Liver (tissue), 9 donors: ENCODE measurements around the gene DHCR24. TPM values are rescaled to one million over a fixed set of nuclear protein-coding genes. Genes with fewer than 3 reads are reported as not detected.

Experiments used
- DNase-seq: peaks from one replicate; pipeline ENCODE4 v3.0.0-alpha.2; 2017; ENCODE audit warnings: low spot score
- H3K27ac ChIP-seq, 2 donors: one replicate each; pipeline ENCODE4 v1.7.0; 2013; ENCODE audit warnings: inconsistent platforms in 2 of 2, low read length in 2 of 2, control low read depth in 1 of 2, low read depth in 1 of 2, mild to moderate bottlenecking in 1 of 2
- H3K27me3 ChIP-seq, 4 donors: one replicate each; pipeline versions ENCODE4 v1.6.1 to v1.7.0; 2013; ENCODE audit warnings: low read length in 3 of 4, inconsistent platforms in 1 of 4, mild to moderate bottlenecking in 1 of 4, moderate library complexity in 1 of 4; ENCODE audit not compliant: control insufficient read depth in 4 of 4, insufficient read depth in 4 of 4
- H3K36me3 ChIP-seq, 4 donors: one replicate each; pipeline versions ENCODE4 v1.6.1 to v1.7.0; 2013; ENCODE audit warnings: low read length in 3 of 4, mild to moderate bottlenecking in 3 of 4, low read depth in 1 of 4, moderate library complexity in 1 of 4; ENCODE audit not compliant: control insufficient read depth in 4 of 4, insufficient read depth in 3 of 4
- H3K4me1 ChIP-seq, 4 donors: one replicate each; pipeline versions ENCODE4 v1.6.1 to v1.7.0; 2013; ENCODE audit warnings: low read length in 3 of 4, mild to moderate bottlenecking in 3 of 4, moderate library complexity in 1 of 4; ENCODE audit not compliant: control insufficient read depth in 4 of 4, insufficient read depth in 4 of 4
- H3K4me3 ChIP-seq, 3 donors: one replicate each; pipeline versions ENCODE4 v1.6.1 to v1.7.0; 2013; ENCODE audit warnings: low read length in 3 of 3, control low read depth in 1 of 3, low read depth in 1 of 3, mild to moderate bottlenecking in 1 of 3
- H3K9ac ChIP-seq, 2 donors: one replicate each; pipeline ENCODE4 v1.7.0; 2013; ENCODE audit warnings: low read length in 2 of 2, mild to moderate bottlenecking in 2 of 2, moderate library complexity in 2 of 2, control low read depth in 1 of 2, low read depth in 1 of 2
- H3K9me3 ChIP-seq, 4 donors: one replicate each; pipeline versions ENCODE4 v1.6.1 to v1.7.0; 2013; ENCODE audit warnings: low read length in 3 of 4; ENCODE audit not compliant: control insufficient read depth in 4 of 4
- GABPA ChIP-seq, 2 donors: IDR thresholded peaks in 1 of 2; conservative IDR thresholded peaks in 1 of 2; 2 replicates each; pipeline ENCODE4 v1.6.1; 2016; ENCODE audit warnings: antibody characterized with exemption in 2 of 2, mild to moderate bottlenecking in 1 of 2, moderate library complexity in 1 of 2
- HNF4A ChIP-seq, 2 donors: conservative IDR thresholded peaks; 2 replicates each; pipeline ENCODE4 v1.6.1; 2016; ENCODE audit warnings: antibody characterized with exemption in 2 of 2, mild to moderate bottlenecking in 2 of 2
- HNF4G ChIP-seq: IDR thresholded peaks from 2 replicates; pipeline ENCODE4 v1.6.1; 2016; ENCODE audit warnings: antibody characterized with exemption
- JUND ChIP-seq, 2 donors: IDR thresholded peaks; 2 replicates each; pipeline ENCODE4 v1.6.1; 2016; ENCODE audit warnings: antibody characterized with exemption in 2 of 2
- RAD21 ChIP-seq, 2 donors: IDR thresholded peaks; 2 replicates each; pipeline ENCODE4 v1.6.1; 2016; ENCODE audit warnings: antibody characterized with exemption in 2 of 2, mild to moderate bottlenecking in 2 of 2
- RXRA ChIP-seq, 2 donors: IDR thresholded peaks; 2 replicates each; pipeline ENCODE4 v1.6.1; 2017 to 2018; ENCODE audit warnings: antibody characterized with exemption in 2 of 2, mild to moderate bottlenecking in 1 of 2
- SP1 ChIP-seq: IDR thresholded peaks from 2 replicates; pipeline ENCODE4 v1.6.1; 2018; ENCODE audit warnings: antibody characterized with exemption, mild to moderate bottlenecking
- TAF1 ChIP-seq: conservative IDR thresholded peaks from 2 replicates; pipeline ENCODE4 v1.6.1; 2016; ENCODE audit warnings: antibody characterized with exemption, mild to moderate bottlenecking
- YY1 ChIP-seq: IDR thresholded peaks from 2 replicates; pipeline ENCODE4 v1.6.1; 2016; ENCODE audit warnings: antibody characterized with exemption, mild to moderate bottlenecking
- WGBS: extraction: QIAGEN DNeasy Blood & Tissue Kit; methylation state at CpG from one replicate; pipeline ENCODE4 v1.1.7; 2013; 5-methylcytosine and 5-hydroxymethylcytosine counted together
- polyA plus RNA-seq, 2 donors: library from polyadenylated mRNA; stranded (reverse) in 1 of 2; unstranded in 1 of 2; fragments of 200-250 nt in 1 of 2; fragments of >200 nt in 1 of 2; fragmentation: Nextera tagmentation in 1 of 2; extraction: Ambion mirVana in 1 of 2; gene quantifications; one replicate each; pipeline versions ENCODE4 v1.2.1 to v1.2.3, GENCODE V29; 2013 to 2015
- total RNA-seq, 2 donors: library from RNA; depleted of rRNA; stranded (reverse); fragments of >200 nt; gene quantifications; one replicate each; pipeline ENCODE4 v1.2.3, GENCODE V29; 2014
- TF ChIP-seq, protein P1 (sequence below): IDR thresholded peaks from 2 replicates; pipeline ENCODE4 v1.6.1; 2016; ENCODE audit warnings: antibody characterized with exemption
- TF ChIP-seq, protein P2 (sequence below): IDR thresholded peaks from 2 replicates; pipeline ENCODE4 v1.6.1; 2016; ENCODE audit warnings: antibody characterized with exemption, mild to moderate bottlenecking
- TF ChIP-seq, protein P3 (sequence below): IDR thresholded peaks from 2 replicates; pipeline ENCODE4 v1.6.1; 2016; ENCODE audit warnings: antibody characterized with exemption
- TF ChIP-seq, protein P4 (sequence below): fragments of 150-350 bp; IDR thresholded peaks from 2 replicates; pipeline ENCODE4 v1.5.1; 2017; ENCODE audit warnings: improper control_type of control experiment, low read depth, low read length; ENCODE audit not compliant: missing input control
- donor health status: healthy.
- donor health status: healthy.
- donor health status: healthy.
- donor health status: healthy.
- donor health status: healthy.

Gene DHCR24
- total and polyA plus RNA-seq, 4 donors = 271 to 815 (median 600) TPM

DNA sequence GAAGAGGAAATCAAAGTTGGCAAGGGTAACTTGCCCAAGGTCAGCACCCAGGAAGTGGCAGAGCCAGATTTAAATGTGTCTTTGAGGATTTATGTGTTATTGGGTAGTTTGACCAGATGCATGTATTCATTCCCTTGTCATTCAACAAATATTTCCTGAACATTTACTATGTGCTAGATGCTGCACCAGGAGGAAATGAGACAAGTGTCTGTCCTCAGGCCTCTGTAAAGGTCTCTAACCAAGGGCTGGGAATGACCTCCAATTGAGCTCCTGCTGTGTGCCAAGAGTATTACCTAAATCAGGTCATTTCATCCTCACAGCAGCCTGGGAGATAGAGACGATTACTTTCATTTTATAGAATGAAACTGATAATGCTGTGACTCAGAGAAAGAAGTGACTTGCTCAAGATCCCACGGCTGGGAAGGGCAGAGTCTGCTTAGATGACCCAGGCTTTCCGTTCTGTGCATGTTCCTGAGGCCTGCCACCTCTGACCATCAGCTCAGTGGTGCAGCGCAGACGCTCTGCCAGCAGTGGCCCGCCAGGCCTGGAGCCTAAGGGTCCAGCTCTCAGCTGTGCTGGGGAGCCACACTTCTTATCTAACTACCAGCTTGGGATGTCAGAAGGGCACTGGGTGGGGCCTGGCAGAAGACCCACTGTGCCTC lies 82.4 kb downstream of the DHCR24 start:
- H3K9ac ChIP-seq = no peak overlapping the region
- no peak overlapping the region for H3K4me3 ChIP-seq
- H3K27me3 ChIP-seq = no peaks in the 10 kb centered on the region
- peak; percentile 43 for TF ChIP-seq SP1
- TF ChIP-seq RAD21 (IDR thresholded peaks at IDR 0.05) = no peak
- peak in 1 of 2 donors; percentile 47 for TF ChIP-seq HNF4A (conservative IDR thresholded peaks at IDR 0.05)
- TF ChIP-seq YY1 = no peak
- TF ChIP-seq, protein P1, sequence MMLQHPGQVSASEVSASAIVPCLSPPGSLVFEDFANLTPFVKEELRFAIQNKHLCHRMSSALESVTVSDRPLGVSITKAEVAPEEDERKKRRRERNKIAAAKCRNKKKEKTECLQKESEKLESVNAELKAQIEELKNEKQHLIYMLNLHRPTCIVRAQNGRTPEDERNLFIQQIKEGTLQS = peak; percentile 81
- TF ChIP-seq JUND (IDR thresholded peaks at IDR 0.05) = peak; percentile 66 to 83
- peak in 1 of 2 donors; percentile 42 for TF ChIP-seq RXRA (IDR thresholded peaks at IDR 0.05)
- 49% methylated on average over 6 of the region's 6 CpGs for WGBS
- H3K4me1 ChIP-seq = peaks cover 19 to 60% (median 40%) of the 10 kb centered on the region in 4 donors
- DNase-seq = no peak
- H3K9me3 ChIP-seq = no peaks in the 10 kb centered on the region
- H3K36me3 ChIP-seq = no peaks in the 10 kb centered on the region
- peak overlapping the region; percentile 80 to 86 for H3K27ac ChIP-seq

DNA sequence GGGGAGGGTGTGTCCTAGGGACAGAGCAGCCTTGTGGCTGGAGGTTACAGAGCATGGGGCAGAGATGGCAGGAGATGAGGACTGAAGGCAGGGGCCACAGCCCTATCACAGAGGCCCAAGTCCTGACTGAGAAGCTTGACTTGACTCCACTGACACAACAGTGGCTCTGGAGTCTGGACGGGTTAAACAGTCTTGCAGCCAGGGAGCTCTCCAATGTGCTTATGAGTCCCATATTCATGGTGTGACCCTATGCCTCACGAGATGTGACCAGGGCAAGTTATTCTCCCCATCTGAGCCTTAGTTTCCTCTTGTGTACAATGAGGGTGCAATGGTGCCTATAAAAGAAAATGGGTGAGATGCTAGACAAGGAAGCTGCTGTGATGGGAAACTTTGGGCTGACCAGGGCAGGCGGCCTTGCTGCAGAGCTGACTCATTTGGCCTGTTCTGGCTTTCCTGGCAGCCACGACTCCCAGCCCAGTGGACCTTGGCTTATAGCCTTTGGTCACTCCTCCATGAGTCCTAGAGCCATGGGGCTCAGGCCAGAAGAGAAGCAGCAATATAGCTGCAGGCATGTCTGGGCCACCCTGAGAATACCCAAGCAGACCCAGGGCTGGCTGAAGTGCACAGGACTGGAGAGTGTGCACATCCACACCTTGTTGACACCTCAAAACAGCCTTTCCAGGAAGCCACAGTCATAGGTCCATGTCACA lies 83.1 kb downstream of the DHCR24 start:
- Histone ChIP-seq H3K4me1 (peaks cover 19 to 55% (median 38%) of the 10 kb centered on the region in 4 donors), H3K36me3 (no peaks in the 10 kb centered on the region), H3K4me3 (no peak overlapping the region), H3K9me3 (no peaks in the 10 kb centered on the region), H3K27me3 (no peaks in the 10 kb centered on the region), H3K27ac (peak overlapping the region; percentile 80 to 86), H3K9ac (no peak overlapping the region)
- WGBS = 40% methylated on average over 4 of the region's 4 CpGs
- no peak for DNase-seq
- TF ChIP-seq YY1 (peak; percentile 67), GABPA (IDR thresholded peaks at IDR 0.05 in 1 of 2, conservative IDR thresholded peaks at IDR 0.05 in 1 of 2) (no peak), HNF4G (peak; percentile 69), SP1 (peak; percentile 60), HNF4A (conservative IDR thresholded peaks at IDR 0.05) (peak; percentile 91 to 94), JUND (IDR thresholded peaks at IDR 0.05) (peak; percentile 63 to 85), RXRA (IDR thresholded peaks at IDR 0.05) (peak in 1 of 2 donors; percentile 80), TAF1 (no peak)
- TF ChIP-seq, protein P2, sequence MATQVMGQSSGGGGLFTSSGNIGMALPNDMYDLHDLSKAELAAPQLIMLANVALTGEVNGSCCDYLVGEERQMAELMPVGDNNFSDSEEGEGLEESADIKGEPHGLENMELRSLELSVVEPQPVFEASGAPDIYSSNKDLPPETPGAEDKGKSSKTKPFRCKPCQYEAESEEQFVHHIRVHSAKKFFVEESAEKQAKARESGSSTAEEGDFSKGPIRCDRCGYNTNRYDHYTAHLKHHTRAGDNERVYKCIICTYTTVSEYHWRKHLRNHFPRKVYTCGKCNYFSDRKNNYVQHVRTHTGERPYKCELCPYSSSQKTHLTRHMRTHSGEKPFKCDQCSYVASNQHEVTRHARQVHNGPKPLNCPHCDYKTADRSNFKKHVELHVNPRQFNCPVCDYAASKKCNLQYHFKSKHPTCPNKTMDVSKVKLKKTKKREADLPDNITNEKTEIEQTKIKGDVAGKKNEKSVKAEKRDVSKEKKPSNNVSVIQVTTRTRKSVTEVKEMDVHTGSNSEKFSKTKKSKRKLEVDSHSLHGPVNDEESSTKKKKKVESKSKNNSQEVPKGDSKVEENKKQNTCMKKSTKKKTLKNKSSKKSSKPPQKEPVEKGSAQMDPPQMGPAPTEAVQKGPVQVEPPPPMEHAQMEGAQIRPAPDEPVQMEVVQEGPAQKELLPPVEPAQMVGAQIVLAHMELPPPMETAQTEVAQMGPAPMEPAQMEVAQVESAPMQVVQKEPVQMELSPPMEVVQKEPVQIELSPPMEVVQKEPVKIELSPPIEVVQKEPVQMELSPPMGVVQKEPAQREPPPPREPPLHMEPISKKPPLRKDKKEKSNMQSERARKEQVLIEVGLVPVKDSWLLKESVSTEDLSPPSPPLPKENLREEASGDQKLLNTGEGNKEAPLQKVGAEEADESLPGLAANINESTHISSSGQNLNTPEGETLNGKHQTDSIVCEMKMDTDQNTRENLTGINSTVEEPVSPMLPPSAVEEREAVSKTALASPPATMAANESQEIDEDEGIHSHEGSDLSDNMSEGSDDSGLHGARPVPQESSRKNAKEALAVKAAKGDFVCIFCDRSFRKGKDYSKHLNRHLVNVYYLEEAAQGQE = peak; percentile 91
- TF ChIP-seq, protein P1 = peak; percentile 77
- TF ChIP-seq, protein P3, sequence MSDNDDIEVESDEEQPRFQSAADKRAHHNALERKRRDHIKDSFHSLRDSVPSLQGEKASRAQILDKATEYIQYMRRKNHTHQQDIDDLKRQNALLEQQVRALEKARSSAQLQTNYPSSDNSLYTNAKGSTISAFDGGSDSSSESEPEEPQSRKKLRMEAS = no peak
- TF ChIP-seq, protein P4, sequence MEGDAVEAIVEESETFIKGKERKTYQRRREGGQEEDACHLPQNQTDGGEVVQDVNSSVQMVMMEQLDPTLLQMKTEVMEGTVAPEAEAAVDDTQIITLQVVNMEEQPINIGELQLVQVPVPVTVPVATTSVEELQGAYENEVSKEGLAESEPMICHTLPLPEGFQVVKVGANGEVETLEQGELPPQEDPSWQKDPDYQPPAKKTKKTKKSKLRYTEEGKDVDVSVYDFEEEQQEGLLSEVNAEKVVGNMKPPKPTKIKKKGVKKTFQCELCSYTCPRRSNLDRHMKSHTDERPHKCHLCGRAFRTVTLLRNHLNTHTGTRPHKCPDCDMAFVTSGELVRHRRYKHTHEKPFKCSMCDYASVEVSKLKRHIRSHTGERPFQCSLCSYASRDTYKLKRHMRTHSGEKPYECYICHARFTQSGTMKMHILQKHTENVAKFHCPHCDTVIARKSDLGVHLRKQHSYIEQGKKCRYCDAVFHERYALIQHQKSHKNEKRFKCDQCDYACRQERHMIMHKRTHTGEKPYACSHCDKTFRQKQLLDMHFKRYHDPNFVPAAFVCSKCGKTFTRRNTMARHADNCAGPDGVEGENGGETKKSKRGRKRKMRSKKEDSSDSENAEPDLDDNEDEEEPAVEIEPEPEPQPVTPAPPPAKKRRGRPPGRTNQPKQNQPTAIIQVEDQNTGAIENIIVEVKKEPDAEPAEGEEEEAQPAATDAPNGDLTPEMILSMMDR = no peak
